ENCODE results near the gene ADD3. TPM values are rescaled to one million over a fixed set of nuclear protein-coding genes. Genes with fewer than 3 reads are reported as not detected.
A peak's percentile ranks its signal among the peaks of the same experiment; 100 is the strongest.

The ADD3 gene
- total RNA-seq: 100 to 1,000 TPM; 127 to 131 TPM

DNA sequence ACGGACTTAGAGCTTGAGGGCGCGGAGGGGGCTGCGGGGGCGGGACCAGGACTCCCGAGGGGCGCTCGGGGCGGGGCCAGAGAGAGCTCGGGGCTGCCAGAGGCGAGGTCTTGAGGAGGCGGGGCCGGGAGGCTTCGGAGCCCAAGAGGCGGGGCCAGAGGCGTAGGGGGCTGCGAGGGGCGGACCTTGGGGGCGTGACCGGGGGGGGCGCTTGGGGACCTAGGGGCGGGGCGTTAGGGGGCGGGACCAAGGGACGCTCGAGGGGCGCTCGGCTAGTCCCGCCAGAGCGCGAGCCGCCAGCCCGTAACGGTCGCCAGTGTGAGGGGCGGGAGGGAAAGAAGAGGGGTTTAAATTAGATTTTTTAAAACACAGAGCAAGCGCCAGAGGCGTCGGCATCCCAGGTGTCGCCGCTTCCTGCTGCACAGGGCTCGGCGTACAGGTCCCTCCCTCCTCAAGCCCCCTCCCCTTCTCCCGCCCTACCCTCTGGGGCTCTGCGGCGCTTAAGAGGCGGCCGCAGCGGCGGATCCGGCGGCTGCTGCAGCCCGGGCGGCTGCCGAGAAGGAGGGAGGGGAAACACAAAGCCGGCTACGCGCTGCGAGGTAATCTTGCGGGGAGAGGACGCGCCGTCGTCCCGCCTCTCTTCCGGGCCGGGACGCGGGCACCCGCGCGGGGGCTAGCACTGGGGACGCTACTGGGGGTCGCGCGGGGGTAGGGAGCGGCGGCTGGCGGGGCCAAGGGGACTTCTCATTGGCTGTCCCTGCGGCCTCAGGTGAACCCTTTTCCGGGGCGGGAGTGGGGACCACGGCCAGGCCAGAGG is at the start of gene ADD3:
TSS of gene ADD3 (plus strand) at position 284 of the 817 bp plus-strand sequence. CDS start 92,670 bp downstream, outside the sequence.
- intact Hi-C loops (cut with DNase I): no loop called here
- TF ChIP-seq, protein P1, sequence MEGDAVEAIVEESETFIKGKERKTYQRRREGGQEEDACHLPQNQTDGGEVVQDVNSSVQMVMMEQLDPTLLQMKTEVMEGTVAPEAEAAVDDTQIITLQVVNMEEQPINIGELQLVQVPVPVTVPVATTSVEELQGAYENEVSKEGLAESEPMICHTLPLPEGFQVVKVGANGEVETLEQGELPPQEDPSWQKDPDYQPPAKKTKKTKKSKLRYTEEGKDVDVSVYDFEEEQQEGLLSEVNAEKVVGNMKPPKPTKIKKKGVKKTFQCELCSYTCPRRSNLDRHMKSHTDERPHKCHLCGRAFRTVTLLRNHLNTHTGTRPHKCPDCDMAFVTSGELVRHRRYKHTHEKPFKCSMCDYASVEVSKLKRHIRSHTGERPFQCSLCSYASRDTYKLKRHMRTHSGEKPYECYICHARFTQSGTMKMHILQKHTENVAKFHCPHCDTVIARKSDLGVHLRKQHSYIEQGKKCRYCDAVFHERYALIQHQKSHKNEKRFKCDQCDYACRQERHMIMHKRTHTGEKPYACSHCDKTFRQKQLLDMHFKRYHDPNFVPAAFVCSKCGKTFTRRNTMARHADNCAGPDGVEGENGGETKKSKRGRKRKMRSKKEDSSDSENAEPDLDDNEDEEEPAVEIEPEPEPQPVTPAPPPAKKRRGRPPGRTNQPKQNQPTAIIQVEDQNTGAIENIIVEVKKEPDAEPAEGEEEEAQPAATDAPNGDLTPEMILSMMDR (IDR thresholded peaks at IDR 0.05): no peak
- no peaks in the 10 kb centered on the region for H3K9me3 ChIP-seq
- no peaks in the 10 kb centered on the region for H3K27me3 ChIP-seq
- H3K4me1 ChIP-seq: no peaks in the 10 kb centered on the region
- H3K27ac ChIP-seq: peak within 1 kb of the TSS; percentile 80
- no peaks in the 10 kb centered on the region for H3K36me3 ChIP-seq
- peak within 1 kb of the TSS; percentile 87 to 90 for H3K9ac ChIP-seq (ENCODE audit: low read depth in 2 of 2, low read length in 2 of 2)
- DNase-seq: peak; percentile 97
- H3K4me3 ChIP-seq: peak within 1 kb of the TSS; percentile 62

DNA sequence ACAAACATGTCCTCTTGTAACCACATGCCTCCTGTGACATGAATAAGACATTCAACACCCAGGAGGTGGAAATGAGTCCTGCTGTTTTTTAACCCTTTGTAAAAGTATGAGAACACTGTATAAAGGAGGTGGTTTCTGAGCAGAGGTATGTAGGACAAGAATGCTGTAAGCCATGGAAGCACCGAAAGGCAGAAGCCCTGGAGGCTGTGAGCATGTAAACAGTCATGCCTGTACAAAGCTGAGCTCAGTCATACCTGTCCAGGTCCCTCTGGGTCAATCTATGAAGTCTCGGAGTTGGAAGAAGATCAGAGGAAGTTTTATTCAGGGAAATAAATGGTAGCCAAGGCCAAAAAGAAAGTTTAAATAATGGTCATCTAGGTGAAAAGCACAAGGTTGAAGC is 49.7 kb upstream of the ADD3 start:
- no peak overlapping the region for H3K27ac ChIP-seq
- intact Hi-C loops (cut with DNase I): no loop called here

DNA sequence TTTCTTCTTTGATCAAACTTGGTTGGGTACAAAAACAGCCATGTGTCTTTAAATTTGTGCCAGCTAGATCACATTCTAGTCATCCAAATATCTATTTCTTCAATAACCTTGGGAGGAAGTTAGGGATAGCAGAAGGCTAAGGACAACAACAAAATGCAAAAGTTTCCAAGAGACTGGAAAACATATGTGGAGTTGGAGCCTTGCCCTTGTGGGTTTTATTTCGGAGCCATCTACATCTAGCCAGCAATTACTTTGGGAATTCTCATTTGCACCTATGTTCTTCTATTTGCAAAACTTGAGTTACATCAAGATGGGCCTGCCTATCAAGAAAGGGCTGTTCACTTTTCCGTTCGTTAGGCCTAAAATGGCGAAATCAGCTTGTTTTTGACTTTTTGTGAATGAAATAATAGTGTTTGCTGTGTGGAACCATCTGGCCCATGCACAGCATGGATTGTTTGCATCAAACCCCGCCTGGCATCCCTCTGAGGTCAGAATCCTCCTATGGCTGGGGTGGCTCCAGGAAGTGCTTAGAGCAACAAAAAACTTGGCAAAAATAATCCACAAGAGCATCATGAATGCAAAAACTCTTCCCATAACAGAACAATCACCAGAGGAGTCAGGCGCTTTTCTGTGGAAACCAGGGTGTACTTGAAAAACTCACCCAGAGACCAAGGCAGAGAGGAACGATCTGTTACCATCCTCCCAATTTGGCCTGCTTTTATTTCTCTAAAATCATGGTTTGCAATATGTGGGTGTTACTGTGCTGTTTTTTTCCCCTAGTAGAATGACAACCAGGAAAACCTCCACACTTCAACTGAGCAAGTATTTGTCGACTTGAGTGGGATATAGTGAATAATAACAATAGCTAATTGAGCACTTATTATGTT is 48.3 kb upstream of the ADD3 start:
- Histone ChIP-seq H3K27me3 (no peaks in the 10 kb centered on the region), H3K9ac (ENCODE audit: low read depth in 2 of 2, low read length in 2 of 2) (no peak overlapping the region), H3K4me3 (no peak overlapping the region), H3K27ac (no peak overlapping the region), H3K9me3 (no peaks in the 10 kb centered on the region), H3K4me1 (peaks cover 8% of the 10 kb centered on the region), H3K36me3 (no peaks in the 10 kb centered on the region)
- intact Hi-C loops (cut with DNase I): no loop called here
- TF ChIP-seq, protein P1 (IDR thresholded peaks at IDR 0.05): no peak
- no peak for DNase-seq

More for the DNA sequence above, 49.7 kb upstream of the ADD3 start:
- no peak overlapping the region for H3K4me3 ChIP-seq
- TF ChIP-seq, protein P1 (IDR thresholded peaks at IDR 0.05): no peak
- no peaks in the 10 kb centered on the region for H3K36me3 ChIP-seq
- peaks cover 8% of the 10 kb centered on the region for H3K4me1 ChIP-seq
- H3K9me3 ChIP-seq: no peaks in the 10 kb centered on the region
- H3K9ac ChIP-seq (ENCODE audit: low read depth in 2 of 2, low read length in 2 of 2): no peak overlapping the region
- no peak for DNase-seq
- no peaks in the 10 kb centered on the region for H3K27me3 ChIP-seq

DNA sequence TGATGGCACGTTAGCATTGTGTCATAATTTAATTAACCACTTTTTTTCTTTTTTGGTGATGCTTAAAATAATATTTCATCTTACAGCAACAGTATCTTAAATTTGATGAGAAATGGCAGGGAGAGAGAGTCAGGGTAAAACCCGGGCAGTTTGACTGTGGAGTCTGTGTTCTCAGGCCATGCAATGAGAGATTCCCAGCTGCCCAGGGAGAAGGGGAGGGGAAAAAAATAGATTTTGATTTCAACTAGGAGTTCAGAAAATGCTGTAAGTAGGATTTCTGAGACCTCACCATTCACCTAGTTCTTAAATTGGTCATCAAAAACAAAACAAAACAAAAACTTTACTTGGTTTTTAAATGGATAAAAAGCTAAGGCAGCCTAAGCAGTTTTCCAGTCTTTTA is 47.1 kb upstream of the ADD3 start:
- no peak overlapping the region for H3K27ac ChIP-seq
- H3K27me3 ChIP-seq: no peaks in the 10 kb centered on the region
- H3K9ac ChIP-seq (ENCODE audit: low read depth in 2 of 2, low read length in 2 of 2): no peak overlapping the region
- H3K36me3 ChIP-seq: no peaks in the 10 kb centered on the region
- TF ChIP-seq, protein P1 (IDR thresholded peaks at IDR 0.05): no peak
- no peaks in the 10 kb centered on the region for H3K9me3 ChIP-seq
- intact Hi-C loops (cut with DNase I): no loop called here
- H3K4me1 ChIP-seq: peaks cover 8% of the 10 kb centered on the region
- no peak overlapping the region for H3K4me3 ChIP-seq
- no peak for DNase-seq

DNA sequence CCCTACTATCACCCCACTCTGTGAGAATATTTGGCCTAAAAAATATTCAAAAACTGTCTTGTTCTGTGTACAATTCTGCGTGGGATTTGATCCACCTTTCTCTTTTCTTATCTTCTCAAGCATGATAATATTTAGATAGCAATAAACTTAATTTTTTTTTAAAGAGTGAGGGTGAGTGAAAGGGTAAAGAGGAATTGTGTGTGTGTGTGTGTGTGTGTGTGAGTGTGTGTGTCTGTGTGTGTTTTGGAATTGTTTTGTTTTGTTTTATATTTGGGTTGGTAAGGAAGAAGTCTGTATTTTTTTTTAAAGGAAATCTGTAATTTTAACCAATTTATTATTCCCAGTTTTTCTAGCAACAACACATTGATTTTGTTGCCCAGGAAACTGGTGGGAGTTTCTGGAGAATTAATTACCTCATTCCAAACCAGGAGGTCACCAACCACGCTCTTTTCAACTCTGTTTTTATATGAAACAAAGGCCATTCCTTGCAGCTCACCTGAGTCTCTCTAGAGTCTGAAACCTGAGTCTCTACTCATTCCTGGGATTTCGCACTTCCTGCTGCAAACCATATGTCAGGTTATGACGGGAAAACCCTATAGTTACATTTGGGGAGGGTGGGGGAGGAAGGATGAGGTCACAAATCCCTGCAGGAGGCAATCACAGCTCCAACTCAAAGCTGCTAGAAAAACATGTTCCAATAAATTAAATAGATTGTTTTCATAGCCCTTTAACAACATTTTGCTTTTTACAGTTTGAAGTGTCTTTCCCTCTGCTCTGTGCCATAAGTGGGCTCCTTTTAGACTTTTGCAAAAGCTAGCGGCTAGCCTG is 46.4 kb upstream of the ADD3 start:
- H3K9ac ChIP-seq (ENCODE audit: low read depth in 2 of 2, low read length in 2 of 2): no peak overlapping the region
- intact Hi-C loops (cut with DNase I): no loop called here
- no peaks in the 10 kb centered on the region for H3K9me3 ChIP-seq
- H3K4me3 ChIP-seq: no peak overlapping the region
- H3K27ac ChIP-seq: no peak overlapping the region
- DNase-seq: peak; percentile 53
- no peaks in the 10 kb centered on the region for H3K36me3 ChIP-seq
- TF ChIP-seq, protein P1 (IDR thresholded peaks at IDR 0.05): no peak
- peaks cover 8% of the 10 kb centered on the region for H3K4me1 ChIP-seq
- no peaks in the 10 kb centered on the region for H3K27me3 ChIP-seq

Data from colonic mucosa (tissue), 4 donors.